Lower lobe of right lung (tissue), 2 donors: ENCODE results near the gene WDR1. TPM values are rescaled to one million over a fixed set of nuclear protein-coding genes. Genes with fewer than 3 reads are reported as not detected.

Experiments
- ATAC-seq, 2 donors: fragments of 200-7000 bp; cut with Tn5 transposase; one replicate each; pipeline ENCODE4 v1.9.1; 2020 to 2022; ENCODE audit warnings: mild to moderate bottlenecking in 2 of 2, moderate library complexity in 2 of 2
- DNase-seq: peaks from one replicate; pipeline ENCODE4 v3.0.0-alpha.2; 2020
- H3K27ac ChIP-seq: fragments of 200-600 bp; one replicate; pipeline ENCODE4 v1.8.0; 2022
- H3K27me3 ChIP-seq: fragments of 200-600 bp; one replicate; pipeline ENCODE4 v1.8.0; 2022; ENCODE audit warnings: low read depth
- H3K36me3 ChIP-seq: fragments of 200-600 bp; one replicate; pipeline ENCODE4 v1.8.0; 2022; ENCODE audit warnings: mild to moderate bottlenecking
- H3K4me1 ChIP-seq: fragments of 200-600 bp; one replicate; pipeline ENCODE4 v1.8.0; 2022
- H3K4me3 ChIP-seq: fragments of 200-600 bp; one replicate; pipeline ENCODE4 v1.8.0; 2022; ENCODE audit warnings: mild to moderate bottlenecking
- H3K9me3 ChIP-seq: fragments of 200-600 bp; one replicate; pipeline ENCODE4 v1.8.0; 2022
- intact Hi-C: fragments of 100-400 bp; cut with DNase I; formaldehyde crosslinking; loops from one replicate; pipeline ENCODE4 v1.11.0; 2022
- total RNA-seq: library from RNA; stranded (reverse); fragmentation: NEBNext Ultra II Directional; extraction: Animal tissue kit (Norgen Biotek cat#: 25700); gene quantifications from one replicate; pipeline ENCODE4 v1.2.1, GENCODE V29; 2021
- TF ChIP-seq, protein P1 (sequence below): fragments of 200-600 bp; IDR thresholded peaks from one replicate; pipeline ENCODE4 v1.8.0; 2022; ENCODE audit warnings: antibody characterized with exemption, mild to moderate bottlenecking
- donor health status: DM: no; HTN: yes; CAD: no; lungs with severe emphysema.

The WDR1 gene
- total RNA-seq, 1 donor from 2014 or later: 233 TPM

DNA sequence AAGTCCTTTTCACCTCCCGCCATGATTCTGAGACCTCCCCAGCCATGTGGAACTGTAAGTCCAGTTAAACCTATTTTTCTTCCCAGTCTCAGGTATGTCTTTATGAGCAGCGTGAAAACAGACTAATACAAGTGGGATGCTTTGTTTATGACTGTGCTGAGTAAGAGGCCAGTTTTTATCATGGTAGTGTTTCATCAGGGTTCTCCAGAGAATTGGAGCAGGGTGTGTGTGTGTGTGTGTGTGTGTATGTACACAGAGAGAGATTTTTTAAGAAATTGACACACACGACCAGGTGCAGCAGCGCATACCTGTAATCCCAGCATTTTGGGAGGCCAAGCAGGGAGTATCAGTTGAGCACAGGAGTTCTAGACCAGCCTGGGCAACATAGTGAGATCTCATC, 60.7 kb downstream of the WDR1 start:
- intact Hi-C loops: no loop called here
- Histone ChIP-seq H3K4me1 (no peaks in the 10 kb centered on the region), H3K9me3 (no peaks in the 10 kb centered on the region), H3K4me3 (no peak overlapping the region), H3K27me3 (no peaks in the 10 kb centered on the region), H3K27ac (no peak overlapping the region), H3K36me3 (no peaks in the 10 kb centered on the region)
- DNase-seq: no peak
- ATAC-seq: no peak
- TF ChIP-seq, protein P1, sequence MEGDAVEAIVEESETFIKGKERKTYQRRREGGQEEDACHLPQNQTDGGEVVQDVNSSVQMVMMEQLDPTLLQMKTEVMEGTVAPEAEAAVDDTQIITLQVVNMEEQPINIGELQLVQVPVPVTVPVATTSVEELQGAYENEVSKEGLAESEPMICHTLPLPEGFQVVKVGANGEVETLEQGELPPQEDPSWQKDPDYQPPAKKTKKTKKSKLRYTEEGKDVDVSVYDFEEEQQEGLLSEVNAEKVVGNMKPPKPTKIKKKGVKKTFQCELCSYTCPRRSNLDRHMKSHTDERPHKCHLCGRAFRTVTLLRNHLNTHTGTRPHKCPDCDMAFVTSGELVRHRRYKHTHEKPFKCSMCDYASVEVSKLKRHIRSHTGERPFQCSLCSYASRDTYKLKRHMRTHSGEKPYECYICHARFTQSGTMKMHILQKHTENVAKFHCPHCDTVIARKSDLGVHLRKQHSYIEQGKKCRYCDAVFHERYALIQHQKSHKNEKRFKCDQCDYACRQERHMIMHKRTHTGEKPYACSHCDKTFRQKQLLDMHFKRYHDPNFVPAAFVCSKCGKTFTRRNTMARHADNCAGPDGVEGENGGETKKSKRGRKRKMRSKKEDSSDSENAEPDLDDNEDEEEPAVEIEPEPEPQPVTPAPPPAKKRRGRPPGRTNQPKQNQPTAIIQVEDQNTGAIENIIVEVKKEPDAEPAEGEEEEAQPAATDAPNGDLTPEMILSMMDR: no peak

DNA sequence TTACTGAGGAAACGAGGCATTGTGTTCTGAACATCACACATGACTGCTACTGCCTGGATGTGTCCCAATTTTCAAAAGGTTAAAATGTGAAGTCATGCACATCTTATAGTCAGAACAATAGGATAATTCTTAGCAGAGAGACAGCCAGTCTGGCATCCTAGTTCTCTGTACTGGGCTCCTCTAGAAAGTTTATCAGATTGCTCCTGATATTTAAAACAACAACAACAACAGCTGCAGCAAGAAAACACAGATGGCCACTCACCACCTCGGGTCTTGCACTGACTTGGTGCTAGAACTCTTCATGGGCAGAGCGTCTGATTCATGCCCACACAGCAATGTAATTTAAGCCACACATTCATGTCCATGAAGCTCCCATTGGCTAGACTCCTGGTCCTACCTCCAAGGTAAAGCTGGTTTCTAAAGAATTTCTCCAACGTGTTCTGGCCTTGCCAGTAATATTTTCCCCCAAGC, 62.0 kb downstream of the WDR1 start:
- TF ChIP-seq, protein P1: no peak
- H3K4me1 ChIP-seq: no peaks in the 10 kb centered on the region
- no peak overlapping the region for H3K27ac ChIP-seq
- no peak for ATAC-seq
- no peaks in the 10 kb centered on the region for H3K9me3 ChIP-seq
- DNase-seq: no peak
- no peaks in the 10 kb centered on the region for H3K36me3 ChIP-seq
- no peaks in the 10 kb centered on the region for H3K27me3 ChIP-seq
- H3K4me3 ChIP-seq: no peak overlapping the region
- intact Hi-C loops: no loop called here

DNA sequence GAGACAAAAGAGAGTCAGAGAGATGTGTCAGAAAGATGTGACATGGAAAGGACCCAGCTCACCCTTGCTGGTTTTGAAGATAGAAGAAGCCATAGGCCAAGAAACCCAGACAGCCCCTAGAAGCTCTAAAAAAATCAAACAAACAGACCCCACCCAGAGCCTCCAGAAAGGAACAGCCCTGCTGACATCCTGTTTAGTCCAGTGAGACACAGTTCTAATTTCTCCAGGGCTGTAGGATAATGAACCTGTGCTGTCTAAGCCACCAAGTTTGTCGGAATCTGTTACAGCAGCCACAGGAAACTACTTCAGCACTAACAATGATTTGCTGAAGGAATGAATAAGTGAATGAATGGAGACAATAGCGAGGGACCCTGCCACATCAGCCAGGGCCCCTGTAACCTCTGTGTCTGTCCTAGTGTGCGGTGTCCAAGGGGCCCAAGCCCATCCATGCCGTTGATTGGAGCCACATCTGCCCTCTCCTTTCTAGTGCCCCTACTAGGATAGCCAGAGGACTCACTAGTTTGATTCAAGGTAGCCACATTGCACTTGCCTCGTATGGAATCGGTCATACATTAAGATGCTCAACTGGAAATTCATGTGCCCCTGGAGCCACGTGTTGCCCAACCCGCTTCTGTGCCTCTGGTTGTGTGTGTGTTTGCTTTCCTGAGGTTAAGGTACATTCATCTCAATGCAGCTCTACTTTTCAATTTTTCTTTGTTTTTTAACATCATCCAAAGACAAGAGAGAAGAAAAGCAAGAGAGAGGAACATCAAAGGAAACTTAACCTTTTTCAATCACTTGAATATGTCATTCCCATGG, 62.8 kb downstream of the WDR1 start:
- Histone ChIP-seq H3K4me1 (no peaks in the 10 kb centered on the region), H3K27ac (peak overlapping the region; percentile 42), H3K4me3 (no peak overlapping the region), H3K9me3 (no peaks in the 10 kb centered on the region), H3K36me3 (no peaks in the 10 kb centered on the region), H3K27me3 (no peaks in the 10 kb centered on the region)
- TF ChIP-seq, protein P1: no peak
- ATAC-seq (no peak), DNase-seq (no peak)
- intact Hi-C loops: no loop called here

DNA sequence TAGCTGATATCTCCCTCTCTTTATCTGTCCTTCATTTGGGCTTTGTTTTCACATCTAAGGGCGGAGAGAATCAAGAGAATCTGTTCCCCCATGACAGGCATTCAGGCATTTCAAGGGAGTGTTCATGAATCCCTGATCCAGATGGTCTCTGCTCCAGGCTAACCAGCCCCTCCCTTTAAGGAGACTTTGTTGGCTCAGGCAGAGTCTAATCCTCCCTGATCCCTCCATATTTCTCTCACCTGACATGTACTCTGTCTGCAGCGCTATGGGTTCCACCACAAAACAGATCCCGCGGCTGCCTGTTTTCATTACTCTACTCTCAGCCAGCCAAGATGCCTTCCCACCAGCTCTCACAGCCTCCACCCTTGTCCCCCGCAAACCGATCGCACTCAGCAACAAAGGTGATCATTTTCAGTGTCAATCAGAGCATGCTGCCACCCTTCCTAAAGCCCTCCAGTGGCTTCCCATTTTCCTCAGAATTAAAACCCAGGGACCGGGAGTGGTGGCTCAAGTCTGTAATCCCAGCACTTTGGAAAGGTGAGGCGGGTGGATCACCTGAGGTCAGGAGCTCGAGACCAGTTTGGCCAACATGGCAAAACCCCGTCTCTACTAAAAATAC, 65.0 kb downstream of the WDR1 start:
- Histone ChIP-seq H3K4me3 (no peak overlapping the region), H3K4me1 (no peaks in the 10 kb centered on the region), H3K27me3 (no peaks in the 10 kb centered on the region), H3K36me3 (no peaks in the 10 kb centered on the region), H3K27ac (no peak overlapping the region), H3K9me3 (no peaks in the 10 kb centered on the region)
- DNase-seq (no peak), ATAC-seq (no peak)
- intact Hi-C loops: no loop called here
- TF ChIP-seq, protein P1: no peak

DNA sequence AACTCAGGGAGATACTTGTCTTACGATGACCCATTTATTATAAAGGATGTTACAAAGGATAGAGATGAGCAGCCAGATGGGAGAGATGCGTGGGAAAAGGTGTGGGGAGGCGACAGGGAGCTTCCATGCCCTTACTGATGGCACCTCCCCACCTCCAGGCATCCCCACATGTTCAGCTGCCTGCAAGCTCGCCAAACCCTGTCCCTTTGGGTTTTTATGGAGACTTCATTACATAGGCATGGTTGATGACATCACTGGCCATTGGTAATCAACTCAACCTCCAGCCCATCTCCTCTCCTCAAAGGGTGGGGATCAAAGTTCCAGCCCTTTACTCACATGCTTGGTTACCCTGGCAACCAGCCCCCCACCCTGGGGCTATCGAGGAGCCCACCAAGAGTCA, 65.9 kb downstream of the WDR1 start:
- TF ChIP-seq, protein P1: no peak
- Histone ChIP-seq H3K9me3 (no peaks in the 10 kb centered on the region), H3K4me3 (no peak overlapping the region), H3K36me3 (no peaks in the 10 kb centered on the region), H3K4me1 (no peaks in the 10 kb centered on the region), H3K27me3 (no peaks in the 10 kb centered on the region), H3K27ac (no peak overlapping the region)
- no peak for ATAC-seq
- DNase-seq: no peak
- intact Hi-C loops: no loop called here
